ENCODE measurements around the gene KDM8. TPM values are rescaled to one million over a fixed set of nuclear protein-coding genes. Genes with fewer than 3 reads are reported as not detected.

KDM8 gene
- total RNA-seq, 1 experiment from 2014 or later, result 15.5 TPM

DNA sequence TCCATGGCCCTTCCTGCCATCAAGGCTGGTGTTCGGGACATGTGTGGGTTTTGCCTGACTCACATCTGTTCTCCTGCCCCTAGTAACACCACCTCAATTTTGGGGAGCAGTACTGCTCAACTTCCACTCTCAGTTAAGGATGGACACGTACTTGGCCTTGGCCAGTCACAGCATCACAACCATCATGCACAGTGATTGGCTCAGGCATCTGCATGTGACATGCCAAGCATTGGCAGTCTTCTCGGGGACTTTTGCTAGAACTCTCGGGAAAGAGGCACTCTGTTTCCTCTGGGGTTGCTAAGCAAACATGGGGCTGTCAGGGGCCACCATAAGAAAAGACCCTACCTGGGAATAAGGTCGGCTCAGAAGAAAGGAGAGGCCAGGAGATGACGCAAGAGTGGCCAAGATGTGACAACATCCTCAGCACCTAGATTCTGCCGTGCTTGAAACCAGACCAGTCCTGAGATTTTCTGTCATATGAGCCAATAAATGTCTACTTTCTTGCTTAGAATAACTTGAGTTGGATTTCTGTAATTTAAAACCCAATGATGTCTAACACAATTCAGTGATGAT is 11.9 kb upstream of the KDM8 start:
- Histone ChIP-seq H3T11ph (ENCODE audit: low read length) (no peak overlapping the region), H3K14ac (ENCODE audit: insufficient read depth, low read length) (no peak overlapping the region), H3K4me1 (ENCODE audit: insufficient read depth, low read length) (no peaks in the 10 kb centered on the region), H4K20me1 (ENCODE audit: control insufficient read depth, insufficient read depth, insufficient read length) (no peaks in the 10 kb centered on the region), H3K23ac (ENCODE audit: insufficient read length, low read depth, low read length) (no peak overlapping the region), H2BK5ac (ENCODE audit: insufficient read length, low read length) (no peak overlapping the region), H2BK120ac (ENCODE audit: low read depth, low read length, poor library complexity, severe bottlenecking) (no peak overlapping the region), H3K4me2 (ENCODE audit: insufficient read depth, insufficient read length, low read length) (no peak overlapping the region), H3K4ac (ENCODE audit: low read depth, low read length) (no peak overlapping the region), H3K79me1 (ENCODE audit: insufficient read depth, low read depth, low read length, poor library complexity, severe bottlenecking) (no peaks in the 10 kb centered on the region), H4K91ac (ENCODE audit: insufficient read length, low read depth, low read length) (no peak overlapping the region), H2BK20ac (ENCODE audit: low read depth, low read length, poor library complexity, severe bottlenecking) (no peak overlapping the region), H3K9ac (ENCODE audit: extremely low read depth, insufficient read length, low read length) (no peak overlapping the region), H3K18ac (ENCODE audit: insufficient read length, low read depth, low read length) (no peak overlapping the region), H2BK12ac (ENCODE audit: insufficient read length, low read depth, low read length) (no peak overlapping the region), H3K27ac (ENCODE audit: insufficient read length, low read depth, low read length) (no peak overlapping the region), H3K27me3 (ENCODE audit: insufficient read depth, low read length) (no peaks in the 10 kb centered on the region; the same call in 1 of the 2 replicates), H3K56ac (ENCODE audit: insufficient read length, low read depth, low read length) (no peak overlapping the region), H4K5ac (ENCODE audit: insufficient read length, low read depth, low read length) (no peak overlapping the region), H3K9me3 (ENCODE audit: control insufficient read depth, low read depth, low read length) (no peaks in the 10 kb centered on the region), H2BK15ac (ENCODE audit: low read depth, low read length) (no peak overlapping the region), H2AK5ac (ENCODE audit: insufficient read length, low read length) (no peak overlapping the region), H2AFZ (ENCODE audit: low read length) (no peak overlapping the region), H3K23me2 (ENCODE audit: insufficient read length, low read depth, low read length, poor library complexity, severe bottlenecking) (no peaks in the 10 kb centered on the region), H4K8ac (replicated peaks; ENCODE audit: insufficient read length, low read depth, low read length) (no peak overlapping the region), H3K79me2 (ENCODE audit: insufficient read depth, low read length) (no peaks in the 10 kb centered on the region)
- H3K27me3 Mint-ChIP-seq (ENCODE audit: low read depth), result peaks cover 13% of the 10 kb centered on the region
- H3K9me3 Mint-ChIP-seq, result peaks cover 4 to 5% of the 10 kb centered on the region in 2 experiments; a peak in 2 of 5 replicates
- WGBS (ENCODE audit: extremely low coverage, insufficient read length, low lambda C conversion rate), result no CpG with 5 or more reads among the region's 7 CpGs
- TF ChIP-seq CTCF (conservative IDR thresholded peaks at IDR 0.05), result no peak
- no peak for DNase-seq
- H3K36me3 Mint-ChIP-seq (ENCODE audit: insufficient read depth in 1 of 3, low read depth in 3 of 3), result no peaks in the 10 kb centered on the region
- H3K27ac Mint-ChIP-seq, result no peak overlapping the region
- H3K4me1 Mint-ChIP-seq, result peaks cover 2 to 8% of the 10 kb centered on the region in 2 experiments; a peak in 3 of 4 replicates
- H3K4me3 Mint-ChIP-seq, result no peak overlapping the region
